Rectal smooth muscle tissue (tissue), 1 donor: Measurements from ENCODE around the gene BARHL1.

Experiments
- H3K27ac ChIP-seq: one replicate; pipeline ENCODE4 v1.7.0; 2013; ENCODE audit warnings: low read depth, low read length, inconsistent platforms
- H3K27me3 ChIP-seq: one replicate; pipeline ENCODE4 v1.7.0; 2013; ENCODE audit warnings: low read length; ENCODE audit not compliant: control insufficient read depth, insufficient read depth
- H3K36me3 ChIP-seq: one replicate; pipeline ENCODE4 v1.7.0; 2013; ENCODE audit warnings: low read length; ENCODE audit not compliant: control insufficient read depth, insufficient read depth
- H3K4me1 ChIP-seq: one replicate; pipeline ENCODE4 v1.7.0; 2013; ENCODE audit warnings: low read length; ENCODE audit not compliant: control insufficient read depth, insufficient read depth
- H3K4me3 ChIP-seq: one replicate; pipeline ENCODE4 v1.7.0; 2013; ENCODE audit warnings: low read length
- H3K9ac ChIP-seq: one replicate; pipeline ENCODE4 v1.7.0; 2013; ENCODE audit warnings: low read length

The BARHL1 gene

GRCh38 chr9:132632413-132633129, 50.2 kb downstream of the BARHL1 start:
- H3K27ac ChIP-seq, result no peak overlapping the region

DNA sequence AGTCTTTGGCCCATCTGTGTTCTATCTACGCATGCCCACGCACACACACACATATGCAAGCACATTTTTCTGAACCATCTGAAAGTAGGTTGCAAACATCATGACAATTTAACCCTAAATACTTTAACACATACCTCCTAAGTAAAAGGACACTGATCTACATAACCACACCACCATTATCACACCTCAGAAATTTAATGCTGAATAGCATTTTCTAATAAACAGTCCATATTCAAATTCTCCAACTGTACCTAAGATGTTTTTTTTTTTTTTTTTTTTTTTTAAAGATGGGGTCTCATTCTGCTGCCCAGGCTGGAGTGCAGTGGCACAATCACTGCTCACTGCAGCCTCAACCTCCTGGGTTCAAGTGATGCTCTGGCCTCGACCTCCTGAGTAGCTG, 51.9 kb downstream of the BARHL1 start:
- H3K27ac ChIP-seq, result no peak overlapping the region
- H3K36me3 ChIP-seq, result peaks cover 2% of the 10 kb centered on the region
- H3K4me1 ChIP-seq, result no peaks in the 10 kb centered on the region
- no peaks in the 10 kb centered on the region for H3K27me3 ChIP-seq
- no peak overlapping the region for H3K9ac ChIP-seq
- no peak overlapping the region for H3K4me3 ChIP-seq

More at GRCh38 chr9:132632413-132633129, 50.2 kb downstream of the BARHL1 start:
- Histone ChIP-seq H3K9ac (no peak overlapping the region), H3K27me3 (no peaks in the 10 kb centered on the region), H3K36me3 (peaks cover 2% of the 10 kb centered on the region), H3K4me1 (no peaks in the 10 kb centered on the region), H3K4me3 (no peak overlapping the region)

GRCh38 chr9:132637351-132637750, 54.9 kb downstream of the BARHL1 start:
- Histone ChIP-seq H3K4me3 (no peak overlapping the region), H3K27ac (no peak overlapping the region), H3K36me3 (no peaks in the 10 kb centered on the region), H3K27me3 (no peaks in the 10 kb centered on the region), H3K9ac (no peak overlapping the region), H3K4me1 (no peaks in the 10 kb centered on the region)

DNA sequence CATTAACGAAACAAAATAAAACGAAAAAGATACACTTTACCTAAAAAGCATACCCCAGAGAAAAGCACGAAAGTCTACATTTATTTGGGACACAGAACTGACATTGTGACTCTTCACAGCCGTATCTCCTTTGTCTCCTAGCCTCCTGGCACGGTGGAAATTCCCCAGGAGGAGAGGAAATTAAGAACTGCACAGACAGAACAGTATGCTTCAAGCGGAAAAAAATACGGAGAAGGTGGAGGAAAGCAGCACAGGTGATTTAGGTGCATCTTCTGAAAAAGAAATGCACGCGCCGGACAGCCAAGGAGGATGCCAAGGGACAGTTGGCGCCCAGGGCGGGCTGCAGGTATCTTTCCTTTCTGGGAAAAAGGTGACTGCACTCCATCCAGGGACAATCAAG, 55.4 kb downstream of the BARHL1 start:
- no peaks in the 10 kb centered on the region for H3K4me1 ChIP-seq
- no peak overlapping the region for H3K27ac ChIP-seq
- no peak overlapping the region for H3K9ac ChIP-seq
- no peaks in the 10 kb centered on the region for H3K27me3 ChIP-seq
- H3K36me3 ChIP-seq, result no peaks in the 10 kb centered on the region
- H3K4me3 ChIP-seq, result no peak overlapping the region

DNA sequence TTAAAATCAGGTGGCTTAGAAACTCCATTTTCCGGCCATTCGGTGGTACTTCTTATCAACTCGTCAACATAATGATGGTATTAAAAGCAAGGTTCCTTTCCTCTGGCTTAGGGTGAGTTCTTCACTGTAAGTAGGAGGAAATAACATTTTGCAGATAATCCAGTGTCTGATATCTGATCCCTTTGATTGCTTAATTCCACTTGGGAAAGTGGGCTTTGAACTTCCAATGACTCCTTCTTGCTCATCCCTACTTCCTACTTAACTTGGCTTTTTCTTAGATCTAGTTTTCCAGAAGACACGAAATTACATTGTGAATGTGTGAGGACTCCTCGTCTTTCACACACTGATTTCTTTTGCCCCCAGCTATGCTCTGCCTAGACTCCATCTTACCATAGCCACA, 55.8 kb downstream of the BARHL1 start:
- Histone ChIP-seq H3K9ac (no peak overlapping the region), H3K36me3 (peaks cover 3% of the 10 kb centered on the region), H3K27me3 (no peaks in the 10 kb centered on the region), H3K4me1 (no peaks in the 10 kb centered on the region), H3K4me3 (no peak overlapping the region), H3K27ac (no peak overlapping the region)

DNA sequence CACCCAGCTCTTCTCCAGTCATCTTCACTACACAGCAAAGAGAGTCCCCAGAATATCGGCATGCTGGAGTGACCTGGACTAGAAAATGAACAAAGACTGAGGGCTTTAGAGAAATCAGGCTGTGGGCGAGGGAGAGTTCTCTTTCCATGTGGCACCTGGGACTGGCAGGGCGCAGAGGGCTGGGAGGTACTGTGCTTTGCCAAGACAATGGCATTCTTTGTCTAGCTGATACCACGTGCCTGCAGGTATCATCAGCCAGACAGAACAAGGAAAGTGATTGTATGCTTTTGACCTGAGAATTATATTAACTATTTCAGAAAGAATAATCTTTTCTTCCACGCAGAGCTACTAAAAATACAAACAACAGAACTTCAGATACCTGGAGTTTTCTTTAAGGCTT, 56.9 kb downstream of the BARHL1 start:
- H3K27ac ChIP-seq, result no peak overlapping the region
- H3K36me3 ChIP-seq, result peaks cover 4% of the 10 kb centered on the region
- H3K4me3 ChIP-seq, result no peak overlapping the region
- H3K9ac ChIP-seq, result no peak overlapping the region
- H3K27me3 ChIP-seq, result no peaks in the 10 kb centered on the region
- H3K4me1 ChIP-seq, result no peaks in the 10 kb centered on the region
